ENCODE results near the gene PGRMC1. TPM values are rescaled to one million over a fixed set of nuclear protein-coding genes. Genes with fewer than 3 reads are reported as not detected.

The PGRMC1 gene
- 132 to 145 TPM (median 138 TPM) in 5 replicates for total RNA-seq (2022; extraction: Qiagen RNA extraction)

DNA sequence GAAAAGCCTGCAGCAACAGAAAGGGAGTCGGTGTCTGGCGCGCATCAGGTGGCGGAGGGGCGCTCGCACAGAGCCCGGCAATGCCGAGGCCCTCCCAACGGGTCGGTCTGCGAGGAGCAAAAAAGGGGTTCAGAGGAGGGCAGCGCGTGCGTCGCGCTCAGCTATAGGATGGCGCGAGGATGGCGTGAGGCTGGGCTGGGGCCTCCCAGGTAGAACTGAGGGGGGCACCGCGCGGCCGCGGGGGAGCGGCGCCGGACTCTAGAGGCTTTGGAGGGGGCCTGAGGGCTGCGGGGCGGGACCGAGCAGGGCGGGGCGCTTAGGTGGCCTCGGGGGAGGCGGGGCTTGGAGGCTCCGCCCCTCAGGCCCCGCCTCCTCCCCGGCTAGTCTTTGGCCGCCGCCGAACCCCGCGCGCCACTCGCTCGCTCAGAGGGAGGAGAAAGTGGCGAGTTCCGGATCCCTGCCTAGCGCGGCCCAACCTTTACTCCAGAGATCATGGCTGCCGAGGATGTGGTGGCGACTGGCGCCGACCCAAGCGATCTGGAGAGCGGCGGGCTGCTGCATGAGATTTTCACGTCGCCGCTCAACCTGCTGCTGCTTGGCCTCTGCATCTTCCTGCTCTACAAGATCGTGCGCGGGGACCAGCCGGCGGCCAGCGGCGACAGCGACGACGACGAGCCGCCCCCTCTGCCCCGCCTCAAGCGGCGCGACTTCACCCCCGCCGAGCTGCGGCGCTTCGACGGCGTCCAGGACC is at the start of gene PGRMC1:
Gene PGRMC1 (plus strand): TSS at position 414 of the 751 bp plus-strand sequence. CDS start 79 bp downstream, at position 493.

Other genes starting within 250 kb of the PGRMC1 start
- gene CT47C1, start 163.3 kb upstream of the PGRMC1 start, total RNA-seq (2022; extraction: Qiagen RNA extraction), result not detected in 5 replicates
- 0.01 to 0.02 TPM (median 0.01 TPM) in 3 of 5 replicates, not detected in the others for gene KIAA1210, start 108.5 kb upstream of the PGRMC1 start, total RNA-seq (2022; extraction: Qiagen RNA extraction)
- gene SLC25A43, start 163.1 kb downstream of the PGRMC1 start, total RNA-seq (2022; extraction: Qiagen RNA extraction), result 24.1 to 33.9 TPM (median 31.8 TPM) in 5 replicates
- 689 to 774 TPM (median 745 TPM) in 5 replicates for gene SLC25A5, start 232.2 kb downstream of the PGRMC1 start, total RNA-seq (2022; extraction: Qiagen RNA extraction)

All from A549 treated with dexamethasone at 1 μM for 4 hours (cell line).